Stimulated activated effector memory CD8-positive, alpha-beta T cell treated with anti-CD3 and anti-CD28 coated beads, Interleukin-12 subunit alpha, Interleukin-12 subunit beta, amount 100 ng/mL, for 72 hours (primary cell): ENCODE data around the gene FBXL5.
"Not testable (repeated sequence)": the region's sequence is repeated elsewhere in the genome, so short reads cannot be mapped to it uniquely, and the experiment has no call there.

Source experiments
- ATAC-seq: fragments of 150-1000 bp; cut with Tn5 transposase; 2 replicates; pipeline ENCODE4 v1.10.0; 2021
- DNase-seq, 2 donors: peaks; one replicate each; pipeline ENCODE4 v3.0.0; 2021 to 2022; ENCODE audit warnings: low spot score in 2 of 2
- H3K27ac Mint-ChIP-seq: one replicate; pipeline ENCODE4 v1.8.0; 2022; ENCODE audit warnings: mild to moderate bottlenecking, mixed read lengths
- H3K36me3 Mint-ChIP-seq: one replicate; pipeline ENCODE4 v1.8.0; 2022; ENCODE audit warnings: mild to moderate bottlenecking, mixed read lengths
- H3K4me1 Mint-ChIP-seq: one replicate; pipeline ENCODE4 v1.8.0; 2022; ENCODE audit warnings: mixed read lengths
- H3K4me3 Mint-ChIP-seq: one replicate; pipeline ENCODE4 v1.8.0; 2022; ENCODE audit warnings: mild to moderate bottlenecking, mixed read lengths
- H3K9me3 Mint-ChIP-seq: one replicate; pipeline ENCODE4 v1.8.0; 2022; ENCODE audit warnings: mixed read lengths

Gene FBXL5

GRCh38 chr4:15638418-15638817 lies 16.7 kb downstream of the FBXL5 start:
- Mint-ChIP-seq H3K4me3 (no peak overlapping the region), H3K9me3 (no peaks in the 10 kb centered on the region), H3K27ac (no peak overlapping the region), H3K36me3 (peaks cover 92% of the 10 kb centered on the region), H3K4me1 (no peaks in the 10 kb centered on the region)
- no peak for DNase-seq
- no peak for ATAC-seq

- H3K4me3 Mint-ChIP-seq = no peak overlapping the region
- no peaks in the 10 kb centered on the region for H3K9me3 Mint-ChIP-seq
- peaks cover 97% of the 10 kb centered on the region for H3K36me3 Mint-ChIP-seq
- no peak overlapping the region for H3K27ac Mint-ChIP-seq
- no peak for ATAC-seq
- DNase-seq = no peak
- H3K4me1 Mint-ChIP-seq = no peaks in the 10 kb centered on the region
Measured at GRCh38 chr4:15636818-15637217, 18.3 kb downstream of the FBXL5 start.

- H3K27ac Mint-ChIP-seq, H3K9me3 Mint-ChIP-seq, DNase-seq, H3K4me3 Mint-ChIP-seq, ATAC-seq: not testable (repeated sequence)
- Mint-ChIP-seq H3K36me3 (peaks cover 22% of the 10 kb centered on the region), H3K4me1 (peaks cover 40% of the 10 kb centered on the region)
Measured at GRCh38 chr4:15617407-15617806, 37.8 kb downstream of the FBXL5 start.

- DNase-seq, H3K27ac Mint-ChIP-seq, H3K4me3 Mint-ChIP-seq, H3K9me3 Mint-ChIP-seq, ATAC-seq: not testable (repeated sequence)
- Mint-ChIP-seq H3K4me1 (peaks cover 30% of the 10 kb centered on the region), H3K36me3 (peaks cover 25% of the 10 kb centered on the region)
Measured at GRCh38 chr4:15614891-15615290, 40.3 kb downstream of the FBXL5 start.

GRCh38 chr4:15612136-15612535 lies 43.0 kb downstream of the FBXL5 start:
- no peaks in the 10 kb centered on the region for H3K9me3 Mint-ChIP-seq
- DNase-seq (no peak), ATAC-seq (no peak)
- no peak overlapping the region for H3K27ac Mint-ChIP-seq
- peaks cover 23% of the 10 kb centered on the region for H3K4me1 Mint-ChIP-seq
- peaks cover 15% of the 10 kb centered on the region for H3K36me3 Mint-ChIP-seq
- H3K4me3 Mint-ChIP-seq = no peak overlapping the region

GRCh38 chr4:15610855-15611254 lies 44.3 kb downstream of the FBXL5 start:
- DNase-seq (no peak), ATAC-seq (no peak)
- H3K27ac Mint-ChIP-seq = no peak overlapping the region
- peaks cover 15% of the 10 kb centered on the region for H3K36me3 Mint-ChIP-seq
- H3K4me1 Mint-ChIP-seq = peaks cover 16% of the 10 kb centered on the region
- H3K4me3 Mint-ChIP-seq = no peak overlapping the region
- no peaks in the 10 kb centered on the region for H3K9me3 Mint-ChIP-seq

- no peak for DNase-seq
- no peaks in the 10 kb centered on the region for H3K9me3 Mint-ChIP-seq
- peaks cover 33% of the 10 kb centered on the region for H3K36me3 Mint-ChIP-seq
- H3K4me3 Mint-ChIP-seq = no peak overlapping the region
- no peaks in the 10 kb centered on the region for H3K4me1 Mint-ChIP-seq
- ATAC-seq = no peak
- no peak overlapping the region for H3K27ac Mint-ChIP-seq
Measured at GRCh38 chr4:15605537-15605936, 49.6 kb downstream of the FBXL5 start.

GRCh38 chr4:15601862-15602261 lies 53.3 kb downstream of the FBXL5 start:
- H3K4me1 Mint-ChIP-seq = no peaks in the 10 kb centered on the region
- no peak overlapping the region for H3K27ac Mint-ChIP-seq
- H3K4me3 Mint-ChIP-seq = no peak overlapping the region

GRCh38 chr4:15600176-15600575 lies 55.0 kb downstream of the FBXL5 start:
- ATAC-seq = no peak
- Mint-ChIP-seq H3K4me1 (no peaks in the 10 kb centered on the region), H3K4me3 (no peak overlapping the region), H3K9me3 (no peaks in the 10 kb centered on the region), H3K36me3 (peaks cover 26% of the 10 kb centered on the region), H3K27ac (no peak overlapping the region)
- no peak for DNase-seq

More at GRCh38 chr4:15601862-15602261, 53.3 kb downstream of the FBXL5 start:
- ATAC-seq (no peak), DNase-seq (no peak)
- Mint-ChIP-seq H3K36me3 (peaks cover 33% of the 10 kb centered on the region), H3K9me3 (no peaks in the 10 kb centered on the region)

- Mint-ChIP-seq H3K36me3 (peaks cover 17% of the 10 kb centered on the region), H3K9me3 (no peaks in the 10 kb centered on the region), H3K27ac (no peak overlapping the region), H3K4me1 (no peaks in the 10 kb centered on the region), H3K4me3 (no peak overlapping the region)
- DNase-seq (no peak), ATAC-seq (no peak)
Measured at GRCh38 chr4:15598644-15599043, 56.5 kb downstream of the FBXL5 start.

GRCh38 chr4:15592799-15593198 lies 62.4 kb downstream of the FBXL5 start:
- Mint-ChIP-seq H3K4me3 (no peak overlapping the region), H3K36me3 (no peaks in the 10 kb centered on the region), H3K4me1 (no peaks in the 10 kb centered on the region), H3K27ac (no peak overlapping the region), H3K9me3 (no peaks in the 10 kb centered on the region)
- ATAC-seq (no peak), DNase-seq (no peak)

- no peaks in the 10 kb centered on the region for H3K4me1 Mint-ChIP-seq
- no peaks in the 10 kb centered on the region for H3K36me3 Mint-ChIP-seq
- ATAC-seq (no peak), DNase-seq (no peak)
- no peak overlapping the region for H3K4me3 Mint-ChIP-seq
- H3K27ac Mint-ChIP-seq = no peak overlapping the region
- H3K9me3 Mint-ChIP-seq = no peaks in the 10 kb centered on the region
Measured at GRCh38 chr4:15587649-15588048, 67.5 kb downstream of the FBXL5 start.

GRCh38 chr4:15586066-15586465 lies 69.1 kb downstream of the FBXL5 start:
- ATAC-seq (no peak), DNase-seq (no peak)
- Mint-ChIP-seq H3K27ac (no peak overlapping the region), H3K9me3 (no peaks in the 10 kb centered on the region), H3K4me1 (no peaks in the 10 kb centered on the region), H3K4me3 (no peak overlapping the region), H3K36me3 (no peaks in the 10 kb centered on the region)

- Mint-ChIP-seq H3K4me3 (no peak overlapping the region), H3K27ac (no peak overlapping the region), H3K9me3 (no peaks in the 10 kb centered on the region), H3K36me3 (no peaks in the 10 kb centered on the region), H3K4me1 (no peaks in the 10 kb centered on the region)
- DNase-seq (no peak), ATAC-seq (no peak)
Measured at GRCh38 chr4:15585331-15585730, 69.8 kb downstream of the FBXL5 start.

GRCh38 chr4:15584785-15585184 lies 70.4 kb downstream of the FBXL5 start:
- ATAC-seq = no peak
- H3K4me3 Mint-ChIP-seq = no peak overlapping the region

GRCh38 chr4:15577508-15577907 lies 77.6 kb downstream of the FBXL5 start:
- H3K36me3 Mint-ChIP-seq = peaks cover 6% of the 10 kb centered on the region
- no peaks in the 10 kb centered on the region for H3K9me3 Mint-ChIP-seq
- H3K4me1 Mint-ChIP-seq = no peaks in the 10 kb centered on the region
- DNase-seq (no peak), ATAC-seq (no peak)
- H3K27ac Mint-ChIP-seq = no peak overlapping the region
- no peak overlapping the region for H3K4me3 Mint-ChIP-seq

More at GRCh38 chr4:15584785-15585184, 70.4 kb downstream of the FBXL5 start:
- no peak overlapping the region for H3K27ac Mint-ChIP-seq
- no peak for DNase-seq
- H3K36me3 Mint-ChIP-seq = no peaks in the 10 kb centered on the region
- no peaks in the 10 kb centered on the region for H3K9me3 Mint-ChIP-seq
- H3K4me1 Mint-ChIP-seq = no peaks in the 10 kb centered on the region

- H3K36me3 Mint-ChIP-seq = peaks cover 6% of the 10 kb centered on the region
- DNase-seq (no peak), ATAC-seq (no peak)
- no peak overlapping the region for H3K27ac Mint-ChIP-seq
- no peak overlapping the region for H3K4me3 Mint-ChIP-seq
- no peaks in the 10 kb centered on the region for H3K4me1 Mint-ChIP-seq
- H3K9me3 Mint-ChIP-seq = no peaks in the 10 kb centered on the region
Measured at GRCh38 chr4:15575966-15576365, 79.2 kb downstream of the FBXL5 start.
